SU-DHL-6 (cell line): ENCODE data around the gene CASK.

Experiments
- EZH2phosphoT487 ChIP-seq: fragments of 200-600 bp; sonication (generic), shearing (Covaris generic); conservative IDR thresholded peaks from 2 replicates; pipeline ENCODE4 v1.6.1; 2018; ENCODE audit warnings: mild to moderate bottlenecking, antibody characterized with exemption, low read length, moderate library complexity, mixed read lengths
- TF ChIP-seq, protein P1 (sequence below): fragments of 200-600 bp; sonication (generic); IDR thresholded peaks from one replicate; pipeline ENCODE4 v1.5.1; 2017; ENCODE audit warnings: antibody characterized with exemption, mild to moderate bottlenecking, low read length, moderate library complexity; ENCODE audit not compliant: insufficient read depth, poor library complexity, severe bottlenecking

- TF ChIP-seq, protein P1, sequence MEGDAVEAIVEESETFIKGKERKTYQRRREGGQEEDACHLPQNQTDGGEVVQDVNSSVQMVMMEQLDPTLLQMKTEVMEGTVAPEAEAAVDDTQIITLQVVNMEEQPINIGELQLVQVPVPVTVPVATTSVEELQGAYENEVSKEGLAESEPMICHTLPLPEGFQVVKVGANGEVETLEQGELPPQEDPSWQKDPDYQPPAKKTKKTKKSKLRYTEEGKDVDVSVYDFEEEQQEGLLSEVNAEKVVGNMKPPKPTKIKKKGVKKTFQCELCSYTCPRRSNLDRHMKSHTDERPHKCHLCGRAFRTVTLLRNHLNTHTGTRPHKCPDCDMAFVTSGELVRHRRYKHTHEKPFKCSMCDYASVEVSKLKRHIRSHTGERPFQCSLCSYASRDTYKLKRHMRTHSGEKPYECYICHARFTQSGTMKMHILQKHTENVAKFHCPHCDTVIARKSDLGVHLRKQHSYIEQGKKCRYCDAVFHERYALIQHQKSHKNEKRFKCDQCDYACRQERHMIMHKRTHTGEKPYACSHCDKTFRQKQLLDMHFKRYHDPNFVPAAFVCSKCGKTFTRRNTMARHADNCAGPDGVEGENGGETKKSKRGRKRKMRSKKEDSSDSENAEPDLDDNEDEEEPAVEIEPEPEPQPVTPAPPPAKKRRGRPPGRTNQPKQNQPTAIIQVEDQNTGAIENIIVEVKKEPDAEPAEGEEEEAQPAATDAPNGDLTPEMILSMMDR: no peak
- no peak for TF ChIP-seq EZH2phosphoT487
Measured at GRCh38 chrX:41666251-41666650, 257.1 kb downstream of the CASK start.
